ENCODE data around the gene WDR81.

WDR81 gene

GRCh38 chr17:1730326-1731193, 6.1 kb downstream of the WDR81 start:
- no peak overlapping the region for H3K4me3 ChIP-seq (ENCODE audit: severe bottlenecking)
- H3K4me1 ChIP-seq (ENCODE audit: insufficient read depth, poor library complexity, severe bottlenecking), result peaks cover 12% of the 10 kb centered on the region
- no peaks in the 10 kb centered on the region for H3K27me3 ChIP-seq (ENCODE audit: insufficient read depth, poor library complexity, severe bottlenecking)
- H3K27ac ChIP-seq (ENCODE audit: poor library complexity, severe bottlenecking), result peak overlapping the region; percentile 75
- DNase-seq (ENCODE audit: low spot score), result peak; percentile 79
- no peaks in the 10 kb centered on the region for H3K9me3 ChIP-seq (ENCODE audit: severe bottlenecking)
- peaks cover 4% of the 10 kb centered on the region; the same call in 1 of the 2 replicates for H3K36me3 ChIP-seq (ENCODE audit: low read depth)
- peak; percentile 92 for ATAC-seq (ENCODE audit: low read depth)
- TF ChIP-seq CTCF (IDR thresholded peaks at IDR 0.05; ENCODE audit: poor library complexity, severe bottlenecking), result no peak

GRCh38 chr17:1731194-1731506, 6.6 kb downstream of the WDR81 start:
- TF ChIP-seq CTCF (IDR thresholded peaks at IDR 0.05; ENCODE audit: poor library complexity, severe bottlenecking), result no peak
- peaks cover 12% of the 10 kb centered on the region for H3K4me1 ChIP-seq (ENCODE audit: insufficient read depth, poor library complexity, severe bottlenecking)
- ATAC-seq (ENCODE audit: low read depth) (no peak), DNase-seq (ENCODE audit: low spot score) (no peak)
- peak overlapping the region; percentile 75 for H3K27ac ChIP-seq (ENCODE audit: poor library complexity, severe bottlenecking)
- H3K27me3 ChIP-seq (ENCODE audit: insufficient read depth, poor library complexity, severe bottlenecking), result no peaks in the 10 kb centered on the region
- peaks cover 4% of the 10 kb centered on the region; the same call in 1 of the 2 replicates for H3K36me3 ChIP-seq (ENCODE audit: low read depth)
- no peak overlapping the region for H3K4me3 ChIP-seq (ENCODE audit: severe bottlenecking)
- no peaks in the 10 kb centered on the region for H3K9me3 ChIP-seq (ENCODE audit: severe bottlenecking)

- TF ChIP-seq CTCF (IDR thresholded peaks at IDR 0.05; ENCODE audit: poor library complexity, severe bottlenecking), result no peak
- Histone ChIP-seq H3K27ac (ENCODE audit: poor library complexity, severe bottlenecking) (no peak overlapping the region), H3K27me3 (ENCODE audit: insufficient read depth, poor library complexity, severe bottlenecking) (no peaks in the 10 kb centered on the region), H3K36me3 (ENCODE audit: low read depth) (peaks cover 4% of the 10 kb centered on the region; the same call in 1 of the 2 replicates), H3K4me1 (ENCODE audit: insufficient read depth, poor library complexity, severe bottlenecking) (peaks cover 15% of the 10 kb centered on the region), H3K9me3 (ENCODE audit: severe bottlenecking) (no peaks in the 10 kb centered on the region), H3K4me3 (ENCODE audit: severe bottlenecking) (no peak overlapping the region)
- peak; percentile 51 for DNase-seq (ENCODE audit: low spot score)
- ATAC-seq (ENCODE audit: low read depth), result no peak
Measured at GRCh38 chr17:1732241-1732832, 7.8 kb downstream of the WDR81 start.

GRCh38 chr17:1732833-1733321, 8.4 kb downstream of the WDR81 start:
- Histone ChIP-seq H3K9me3 (ENCODE audit: severe bottlenecking) (no peaks in the 10 kb centered on the region), H3K4me3 (ENCODE audit: severe bottlenecking) (no peak overlapping the region), H3K36me3 (ENCODE audit: low read depth) (peaks cover 4% of the 10 kb centered on the region; the same call in 1 of the 2 replicates), H3K4me1 (ENCODE audit: insufficient read depth, poor library complexity, severe bottlenecking) (peaks cover 15% of the 10 kb centered on the region), H3K27ac (ENCODE audit: poor library complexity, severe bottlenecking) (no peak overlapping the region), H3K27me3 (ENCODE audit: insufficient read depth, poor library complexity, severe bottlenecking) (no peaks in the 10 kb centered on the region)
- DNase-seq (ENCODE audit: low spot score), result no peak
- ATAC-seq (ENCODE audit: low read depth), result no peak
- no peak for TF ChIP-seq CTCF (IDR thresholded peaks at IDR 0.05; ENCODE audit: poor library complexity, severe bottlenecking)
